Suprapubic skin (tissue), 4 donors: ENCODE measurements around the gene VASH2.

Experiments used
- POLR2A ChIP-seq, 2 donors: fragments of 450-650 bp; IDR thresholded peaks; one replicate each; pipeline ENCODE4 v1.6.1; 2017; ENCODE audit warnings: antibody characterized with exemption in 2 of 2, mild to moderate bottlenecking in 2 of 2, moderate library complexity in 2 of 2
- POLR2AphosphoS5 ChIP-seq, 3 donors: sonication (generic); formaldehyde crosslinking; IDR thresholded peaks; one replicate each; pipeline ENCODE4 v1.6.1; 2017; ENCODE audit warnings: antibody characterized with exemption in 3 of 3
- TF ChIP-seq, protein P1 (sequence below), 2 donors: fragments of 200-600 bp in 1 of 2; fragments of 450-650 bp in 1 of 2; sonication (generic) in 1 of 2; IDR thresholded peaks; one replicate each; pipeline ENCODE4 v1.5.1; 2016 to 2019; ENCODE audit warnings: antibody characterized with exemption in 2 of 2, mild to moderate bottlenecking in 1 of 2, moderate library complexity in 1 of 2

DNA sequence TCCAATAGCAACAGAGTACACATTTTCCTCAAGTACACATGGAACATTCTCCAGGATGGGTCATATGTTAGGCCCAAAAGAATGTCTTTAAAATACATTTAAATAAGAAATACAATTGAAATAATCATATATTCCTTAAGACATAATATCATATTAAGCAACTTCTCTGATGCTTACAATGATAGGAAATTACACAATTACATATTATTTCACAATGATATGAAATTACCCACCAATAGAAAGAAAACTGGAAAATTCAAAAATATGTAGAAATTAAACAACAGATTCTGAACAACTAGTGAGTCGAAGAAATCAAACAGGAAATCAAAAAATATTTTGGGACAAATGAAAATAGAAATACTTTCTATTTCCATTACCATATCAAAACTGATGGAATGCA, 46.7 kb upstream of the VASH2 start:
- TF ChIP-seq, protein P1, sequence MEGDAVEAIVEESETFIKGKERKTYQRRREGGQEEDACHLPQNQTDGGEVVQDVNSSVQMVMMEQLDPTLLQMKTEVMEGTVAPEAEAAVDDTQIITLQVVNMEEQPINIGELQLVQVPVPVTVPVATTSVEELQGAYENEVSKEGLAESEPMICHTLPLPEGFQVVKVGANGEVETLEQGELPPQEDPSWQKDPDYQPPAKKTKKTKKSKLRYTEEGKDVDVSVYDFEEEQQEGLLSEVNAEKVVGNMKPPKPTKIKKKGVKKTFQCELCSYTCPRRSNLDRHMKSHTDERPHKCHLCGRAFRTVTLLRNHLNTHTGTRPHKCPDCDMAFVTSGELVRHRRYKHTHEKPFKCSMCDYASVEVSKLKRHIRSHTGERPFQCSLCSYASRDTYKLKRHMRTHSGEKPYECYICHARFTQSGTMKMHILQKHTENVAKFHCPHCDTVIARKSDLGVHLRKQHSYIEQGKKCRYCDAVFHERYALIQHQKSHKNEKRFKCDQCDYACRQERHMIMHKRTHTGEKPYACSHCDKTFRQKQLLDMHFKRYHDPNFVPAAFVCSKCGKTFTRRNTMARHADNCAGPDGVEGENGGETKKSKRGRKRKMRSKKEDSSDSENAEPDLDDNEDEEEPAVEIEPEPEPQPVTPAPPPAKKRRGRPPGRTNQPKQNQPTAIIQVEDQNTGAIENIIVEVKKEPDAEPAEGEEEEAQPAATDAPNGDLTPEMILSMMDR (IDR thresholded peaks at IDR 0.05) = no peak
- no peak for TF ChIP-seq POLR2AphosphoS5 (IDR thresholded peaks at IDR 0.05)
- TF ChIP-seq POLR2A (IDR thresholded peaks at IDR 0.05) = no peak
